Stimulated activated naive CD8-positive, alpha-beta T cell treated with anti-CD3 and anti-CD28 coated beads, Interleukin-15, amount 100 ng/mL, for 72 hours (primary cell): ENCODE results near the gene GTF2IRD2.
"Not testable (repeated sequence)": the region's sequence is repeated elsewhere in the genome, so short reads cannot be mapped to it uniquely, and the experiment has no call there.

Experiments
- ATAC-seq: fragments of 150-1000 bp; cut with Tn5 transposase; 2 replicates; pipeline ENCODE4 v1.10.0; 2021; ENCODE audit warnings: mild to moderate bottlenecking, moderate library complexity
- DNase-seq, 2 donors: peaks; one replicate each; pipeline ENCODE4 v3.0.0; 2021 to 2022
- H3K27ac Mint-ChIP-seq, 2 donors: one replicate each; pipeline ENCODE4 v1.8.0; 2022; ENCODE audit warnings: mild to moderate bottlenecking in 2 of 2, mixed read lengths in 2 of 2, moderate library complexity in 2 of 2
- H3K27me3 Mint-ChIP-seq: one replicate; pipeline ENCODE4 v1.8.0; 2022; ENCODE audit warnings: mixed read lengths
- H3K4me1 Mint-ChIP-seq: one replicate; pipeline ENCODE4 v1.8.0; 2022; ENCODE audit warnings: mild to moderate bottlenecking, mixed read lengths
- H3K4me3 Mint-ChIP-seq, 2 donors: one replicate each; pipeline ENCODE4 v1.8.0; 2022; ENCODE audit warnings: mild to moderate bottlenecking in 2 of 2, mixed read lengths in 2 of 2, moderate library complexity in 1 of 2
- H3K9me3 Mint-ChIP-seq, 2 donors: one replicate each; pipeline ENCODE4 v1.8.0; 2022; ENCODE audit warnings: mixed read lengths in 2 of 2

The GTF2IRD2 gene

GRCh38 chr7:74815882-74816281 lies 35.5 kb downstream of the GTF2IRD2 start:
- not testable (repeated sequence) for H3K4me3 Mint-ChIP-seq, H3K9me3 Mint-ChIP-seq, H3K4me1 Mint-ChIP-seq, ATAC-seq, DNase-seq, H3K27me3 Mint-ChIP-seq, H3K27ac Mint-ChIP-seq

GRCh38 chr7:74798644-74799043 lies 52.8 kb downstream of the GTF2IRD2 start:
- not testable (repeated sequence) for DNase-seq
- peak; percentile 31 for ATAC-seq

GRCh38 chr7:74797848-74798622 lies 53.4 kb downstream of the GTF2IRD2 start:
- H3K4me1 Mint-ChIP-seq, result not testable (repeated sequence)

More at GRCh38 chr7:74798644-74799043, 52.8 kb downstream of the GTF2IRD2 start:
- H3K4me1 Mint-ChIP-seq, H3K9me3 Mint-ChIP-seq, H3K4me3 Mint-ChIP-seq, H3K27me3 Mint-ChIP-seq, H3K27ac Mint-ChIP-seq: not testable (repeated sequence)

GRCh38 chr7:74789200-74789736 lies 62.1 kb downstream of the GTF2IRD2 start:
- not testable (repeated sequence) for DNase-seq, H3K9me3 Mint-ChIP-seq

More at GRCh38 chr7:74797848-74798622, 53.4 kb downstream of the GTF2IRD2 start:
- H3K4me3 Mint-ChIP-seq, H3K27me3 Mint-ChIP-seq, H3K9me3 Mint-ChIP-seq, H3K27ac Mint-ChIP-seq, DNase-seq: not testable (repeated sequence)
- ATAC-seq, result peak; percentile 13

GRCh38 chr7:74788369-74789150 lies 62.8 kb downstream of the GTF2IRD2 start:
- peak overlapping the region in 1 of 2 donors; percentile 19 for H3K4me3 Mint-ChIP-seq
- H3K27me3 Mint-ChIP-seq, H3K4me1 Mint-ChIP-seq, H3K9me3 Mint-ChIP-seq, H3K27ac Mint-ChIP-seq: not testable (repeated sequence)
- peak; percentile 92 for ATAC-seq
- peak; percentile 97 to 99 for DNase-seq

More at GRCh38 chr7:74789200-74789736, 62.1 kb downstream of the GTF2IRD2 start:
- H3K4me1 Mint-ChIP-seq, H3K27ac Mint-ChIP-seq, H3K27me3 Mint-ChIP-seq, H3K4me3 Mint-ChIP-seq: not testable (repeated sequence)
- peak; percentile 11 for ATAC-seq

GRCh38 chr7:74783595-74783994 lies 67.8 kb downstream of the GTF2IRD2 start:
- not testable (repeated sequence) for DNase-seq, H3K4me1 Mint-ChIP-seq, H3K27ac Mint-ChIP-seq, H3K9me3 Mint-ChIP-seq, ATAC-seq, H3K27me3 Mint-ChIP-seq, H3K4me3 Mint-ChIP-seq

GRCh38 chr7:74781746-74782145 lies 69.7 kb downstream of the GTF2IRD2 start:
- H3K9me3 Mint-ChIP-seq, H3K27ac Mint-ChIP-seq, ATAC-seq: not testable (repeated sequence)

GRCh38 chr7:74779053-74779452 lies 72.4 kb downstream of the GTF2IRD2 start:
- H3K4me1 Mint-ChIP-seq, ATAC-seq, H3K4me3 Mint-ChIP-seq, DNase-seq, H3K27ac Mint-ChIP-seq, H3K27me3 Mint-ChIP-seq, H3K9me3 Mint-ChIP-seq: not testable (repeated sequence)

More at GRCh38 chr7:74781746-74782145, 69.7 kb downstream of the GTF2IRD2 start:
- H3K4me3 Mint-ChIP-seq, H3K27me3 Mint-ChIP-seq, DNase-seq, H3K4me1 Mint-ChIP-seq: not testable (repeated sequence)

- H3K9me3 Mint-ChIP-seq, H3K27me3 Mint-ChIP-seq, DNase-seq, H3K4me3 Mint-ChIP-seq, H3K4me1 Mint-ChIP-seq, ATAC-seq, H3K27ac Mint-ChIP-seq: not testable (repeated sequence)
Observed at GRCh38 chr7:74775111-74775510, 76.3 kb downstream of the GTF2IRD2 start.

GRCh38 chr7:74773760-74774750 lies 77.3 kb downstream of the GTF2IRD2 start, which contains the start of gene NCF1:
Gene NCF1, plus strand, starts transcription at chr7:74774011. Its CDS starts 21 bp downstream, at chr7:74774032.
- not testable (repeated sequence) for H3K27ac Mint-ChIP-seq, H3K4me1 Mint-ChIP-seq, DNase-seq, H3K9me3 Mint-ChIP-seq, H3K4me3 Mint-ChIP-seq, H3K27me3 Mint-ChIP-seq
- ATAC-seq, result peak; percentile 28

GRCh38 chr7:74772093-74772492 lies 79.3 kb downstream of the GTF2IRD2 start:
- not testable (repeated sequence) for H3K27me3 Mint-ChIP-seq, ATAC-seq, H3K4me1 Mint-ChIP-seq, H3K4me3 Mint-ChIP-seq, DNase-seq, H3K27ac Mint-ChIP-seq, H3K9me3 Mint-ChIP-seq

- H3K4me3 Mint-ChIP-seq, H3K4me1 Mint-ChIP-seq, H3K27me3 Mint-ChIP-seq, H3K27ac Mint-ChIP-seq, ATAC-seq, H3K9me3 Mint-ChIP-seq, DNase-seq: not testable (repeated sequence)
Observed at GRCh38 chr7:74770062-74770461, 81.3 kb downstream of the GTF2IRD2 start.

GRCh38 chr7:74766991-74767390 lies 84.4 kb downstream of the GTF2IRD2 start:
- not testable (repeated sequence) for H3K9me3 Mint-ChIP-seq, H3K27ac Mint-ChIP-seq, DNase-seq, H3K4me1 Mint-ChIP-seq, H3K27me3 Mint-ChIP-seq, ATAC-seq
- H3K4me3 Mint-ChIP-seq, result peak overlapping the region in 1 of 2 donors; percentile 24

GRCh38 chr7:74766509-74766908 lies 84.9 kb downstream of the GTF2IRD2 start:
- not testable (repeated sequence) for DNase-seq, H3K27me3 Mint-ChIP-seq, H3K27ac Mint-ChIP-seq, H3K4me1 Mint-ChIP-seq, H3K4me3 Mint-ChIP-seq, H3K9me3 Mint-ChIP-seq
- peak; percentile 49 for ATAC-seq
